Measurements from ENCODE around the gene PJA1. TPM values are rescaled to one million over a fixed set of nuclear protein-coding genes. Genes with fewer than 3 reads are reported as not detected.

The PJA1 gene
- total RNA-seq, 2 experiments from 2014 or later = 14.1 to 18.9 TPM

DNA sequence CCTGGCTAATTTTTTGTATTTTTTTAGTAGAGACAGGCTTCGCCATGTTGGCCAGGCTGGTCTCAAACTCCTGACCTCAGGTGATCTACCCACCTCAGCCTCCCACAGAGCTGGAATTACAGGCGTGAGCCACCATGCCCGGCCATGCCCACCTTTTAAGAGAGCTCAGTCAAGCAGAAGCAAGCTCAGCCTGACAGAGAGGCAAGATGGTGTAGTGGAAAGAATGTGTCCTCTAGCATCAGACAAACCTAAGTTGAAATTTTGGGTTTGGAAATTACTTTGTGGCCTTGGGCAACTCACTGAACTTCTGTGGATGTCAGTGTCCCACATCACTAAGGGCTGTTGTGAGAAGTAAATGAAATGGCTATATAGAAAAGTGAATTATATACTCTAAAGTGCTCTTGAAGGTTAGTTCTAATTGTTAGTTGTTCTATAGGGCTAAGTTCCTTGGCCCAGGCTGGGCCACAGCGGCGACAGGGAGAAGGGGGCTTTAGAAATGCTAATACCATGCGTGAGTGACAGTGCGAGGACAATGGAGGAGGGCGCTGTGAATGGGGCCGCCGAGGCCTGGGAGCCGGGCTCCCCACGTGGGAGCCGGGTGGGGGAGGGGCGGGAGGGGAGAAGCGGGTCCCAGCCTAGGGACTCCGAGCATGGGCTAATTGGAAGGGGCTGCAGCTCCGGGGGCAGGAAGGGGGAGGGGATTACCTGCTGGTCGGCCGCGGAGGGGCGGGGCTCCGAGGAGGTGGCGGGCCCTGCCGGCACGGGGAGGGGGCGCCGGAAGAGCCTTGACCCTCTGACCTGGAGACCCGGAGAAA lies 15.6 kb downstream of the PJA1 start:
- no peak for DNase-seq
- Mint-ChIP-seq H3K36me3 (ENCODE audit: low read depth) (no peaks in the 10 kb centered on the region), H3K4me3 (no peak overlapping the region), H3K9me3 (ENCODE audit: insufficient read depth) (no peaks in the 10 kb centered on the region), H3K4me1 (ENCODE audit: low read depth) (no peaks in the 10 kb centered on the region), H3K27me3 (ENCODE audit: low read depth) (no peaks in the 10 kb centered on the region), H3K27ac (no peak overlapping the region)
- CTCF ChIA-PET = no interaction called here
- POLR2A ChIA-PET = interaction anchor here (0.7 kb wide), 1 partner anchor 439 kb away, joined by 3 read pairs; no protein-coding TSS in a partner anchor
- no peak for ATAC-seq

DNA sequence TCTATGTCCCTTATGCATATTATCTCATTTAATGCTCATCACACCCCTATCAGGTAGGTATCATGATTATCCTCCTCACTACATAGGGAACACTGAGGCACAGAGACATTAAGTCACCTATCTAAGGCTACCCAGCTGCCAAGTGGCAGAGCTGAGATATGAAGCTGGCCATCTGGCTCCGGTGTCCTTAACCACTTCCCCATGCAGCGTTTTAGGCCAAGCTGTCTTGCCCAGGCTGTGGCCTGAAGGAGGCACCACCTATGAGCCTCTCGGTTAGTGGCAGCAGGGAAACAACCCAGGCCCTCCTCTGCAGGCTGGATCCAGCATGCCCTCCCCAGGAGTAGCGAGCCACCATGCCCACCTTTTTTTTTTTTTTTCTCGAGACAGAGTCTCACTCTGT lies 16.3 kb downstream of the PJA1 start:
- Mint-ChIP-seq H3K36me3 (ENCODE audit: low read depth) (no peaks in the 10 kb centered on the region), H3K4me1 (ENCODE audit: low read depth) (no peaks in the 10 kb centered on the region), H3K27ac (no peak overlapping the region), H3K4me3 (no peak overlapping the region), H3K27me3 (ENCODE audit: low read depth) (no peaks in the 10 kb centered on the region), H3K9me3 (ENCODE audit: insufficient read depth) (no peaks in the 10 kb centered on the region)
- POLR2A ChIA-PET = interaction anchor here (0.7 kb wide), 1 partner anchor 438 kb away, joined by 3 read pairs; no protein-coding TSS in a partner anchor
- no peak for ATAC-seq
- DNase-seq = no peak
- CTCF ChIA-PET = no interaction called here

DNA sequence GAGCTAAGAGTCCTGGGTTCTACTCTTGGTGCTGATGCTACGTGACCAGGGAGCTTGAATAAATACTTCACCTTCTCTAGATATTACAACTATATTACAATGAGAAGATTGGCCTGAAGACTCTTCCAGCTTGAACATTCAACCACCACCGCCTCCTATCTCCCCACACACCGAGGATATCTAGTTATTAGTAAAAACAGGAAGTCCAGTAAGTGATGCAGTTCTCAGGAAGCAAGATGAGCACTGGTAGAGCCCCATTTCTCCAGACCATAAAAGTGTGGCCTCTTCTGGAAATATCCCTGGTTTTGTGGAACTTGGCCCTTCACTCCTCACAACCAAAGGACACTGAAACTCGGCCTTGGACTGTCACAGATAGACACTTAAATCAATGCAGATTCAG lies 18.5 kb downstream of the PJA1 start:
- ChIA-PET POLR2A (interaction anchor here (0.6 to 0.7 kb wide), 2 partner anchors 65 to 458 kb away, joined by 3 read pairs; no protein-coding TSS in a partner anchor), CTCF (no interaction called here)
- H3K36me3 Mint-ChIP-seq (ENCODE audit: low read depth) = no peaks in the 10 kb centered on the region
- H3K27me3 Mint-ChIP-seq (ENCODE audit: low read depth) = no peaks in the 10 kb centered on the region
- DNase-seq (no peak), ATAC-seq (no peak)
- no peaks in the 10 kb centered on the region for H3K9me3 Mint-ChIP-seq (ENCODE audit: insufficient read depth)
- H3K4me1 Mint-ChIP-seq (ENCODE audit: low read depth) = no peaks in the 10 kb centered on the region
- H3K27ac Mint-ChIP-seq = no peak overlapping the region
- H3K4me3 Mint-ChIP-seq = no peak overlapping the region

DNA sequence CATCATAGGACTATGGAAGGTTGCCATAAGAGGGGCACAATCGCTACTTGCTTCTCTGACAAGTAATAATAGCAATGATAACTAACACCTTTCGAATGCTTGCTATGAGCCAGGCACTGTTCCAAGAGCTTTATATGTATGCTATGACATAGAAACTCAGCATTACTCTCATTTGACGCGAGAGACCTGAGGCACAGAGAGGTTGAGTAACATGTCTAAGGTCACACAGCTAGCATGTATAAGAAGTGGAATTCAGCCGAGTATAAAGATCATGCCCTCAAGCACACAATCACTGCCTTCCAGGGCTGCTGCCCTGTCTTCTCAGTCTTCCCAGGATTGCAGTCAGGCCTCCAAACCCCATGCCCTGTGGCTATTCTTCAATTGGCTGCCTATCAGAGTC lies 19.5 kb downstream of the PJA1 start:
- ChIA-PET CTCF (interaction anchor here (1.7 kb wide), 1 partner anchor 76 kb away, joined by 4 read pairs; no protein-coding TSS in a partner anchor), POLR2A (no interaction called here)
- H3K36me3 Mint-ChIP-seq (ENCODE audit: low read depth) = no peaks in the 10 kb centered on the region
- no peaks in the 10 kb centered on the region for H3K9me3 Mint-ChIP-seq (ENCODE audit: insufficient read depth)
- no peak for ATAC-seq
- DNase-seq = no peak
- H3K4me1 Mint-ChIP-seq (ENCODE audit: low read depth) = no peaks in the 10 kb centered on the region
- H3K4me3 Mint-ChIP-seq = no peak overlapping the region
- no peak overlapping the region for H3K27ac Mint-ChIP-seq
- H3K27me3 Mint-ChIP-seq (ENCODE audit: low read depth) = no peaks in the 10 kb centered on the region

DNA sequence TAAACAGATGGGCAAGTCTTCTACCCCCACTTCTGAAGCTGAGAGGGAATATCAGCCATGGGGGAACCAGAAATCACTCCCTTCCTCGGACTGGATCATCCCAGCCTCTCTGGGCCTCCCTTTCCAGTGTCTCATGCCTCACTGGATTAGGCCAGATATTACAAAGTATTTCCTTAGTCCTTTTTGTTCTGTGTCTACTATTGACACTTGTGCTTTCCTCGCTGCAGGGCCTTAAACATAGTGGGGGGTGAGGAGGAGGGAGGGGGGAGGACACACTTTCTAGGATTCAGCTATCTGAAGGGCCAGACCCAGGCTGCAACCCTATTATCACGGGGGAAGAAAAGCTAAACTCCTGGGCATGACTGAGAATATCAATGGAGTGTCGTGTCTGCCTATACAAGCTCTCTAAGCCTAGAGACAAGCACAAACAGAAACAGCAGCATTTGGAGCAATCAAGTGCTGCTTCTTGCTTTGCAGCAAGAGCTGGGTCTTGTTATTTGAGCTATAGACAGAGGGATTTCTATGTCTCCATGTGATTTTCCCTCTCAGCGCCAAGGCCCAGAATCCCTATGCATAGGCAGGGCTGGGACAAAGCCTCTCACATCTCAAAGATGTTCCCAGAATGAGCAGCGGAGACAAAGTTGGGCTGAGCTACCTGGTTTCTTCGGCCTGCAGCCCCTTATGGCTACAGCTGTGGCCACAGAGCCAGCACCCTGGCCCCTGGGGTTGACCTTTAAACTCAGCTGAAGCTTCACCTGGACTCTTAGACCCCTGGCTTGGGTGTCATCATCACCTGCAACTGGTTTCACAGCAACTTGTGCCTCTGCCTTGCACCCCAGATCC lies 20.2 kb downstream of the PJA1 start:
- ChIA-PET CTCF (interaction anchor here (1.7 kb wide), 1 partner anchor 77 kb away, joined by 4 read pairs; no protein-coding TSS in a partner anchor), POLR2A (no interaction called here)
- Mint-ChIP-seq H3K36me3 (ENCODE audit: low read depth) (no peaks in the 10 kb centered on the region), H3K9me3 (ENCODE audit: insufficient read depth) (no peaks in the 10 kb centered on the region), H3K4me3 (no peak overlapping the region), H3K27me3 (ENCODE audit: low read depth) (no peaks in the 10 kb centered on the region), H3K4me1 (ENCODE audit: low read depth) (no peaks in the 10 kb centered on the region), H3K27ac (no peak overlapping the region)
- no peak for DNase-seq
- ATAC-seq = no peak

DNA sequence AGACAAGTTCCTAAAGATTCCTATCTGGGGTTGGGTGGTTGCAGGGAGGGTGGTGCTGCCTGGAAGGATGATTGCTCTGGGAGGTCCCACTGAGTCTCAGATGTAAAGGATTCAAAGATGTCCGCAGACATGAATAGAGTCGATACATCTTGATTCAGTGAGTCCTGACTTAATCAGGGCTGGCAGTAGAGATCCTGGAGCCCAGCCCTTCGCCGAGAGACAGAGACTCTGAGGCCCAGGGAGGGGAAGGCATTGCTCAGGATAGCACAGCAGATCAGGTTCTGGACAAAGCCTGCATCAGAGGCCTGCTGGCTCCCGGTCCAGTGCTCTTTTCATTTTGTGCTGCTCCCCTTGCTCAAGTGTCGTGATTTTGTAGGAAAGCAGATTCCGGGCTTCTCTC lies 21.7 kb downstream of the PJA1 start:
- ChIA-PET POLR2A (no interaction called here), CTCF (no interaction called here)
- Mint-ChIP-seq H3K4me1 (ENCODE audit: low read depth) (no peaks in the 10 kb centered on the region), H3K4me3 (no peak overlapping the region), H3K27ac (no peak overlapping the region), H3K27me3 (ENCODE audit: low read depth) (no peaks in the 10 kb centered on the region), H3K9me3 (ENCODE audit: insufficient read depth) (no peaks in the 10 kb centered on the region), H3K36me3 (ENCODE audit: low read depth) (no peaks in the 10 kb centered on the region)
- ATAC-seq (no peak), DNase-seq (no peak)

DNA sequence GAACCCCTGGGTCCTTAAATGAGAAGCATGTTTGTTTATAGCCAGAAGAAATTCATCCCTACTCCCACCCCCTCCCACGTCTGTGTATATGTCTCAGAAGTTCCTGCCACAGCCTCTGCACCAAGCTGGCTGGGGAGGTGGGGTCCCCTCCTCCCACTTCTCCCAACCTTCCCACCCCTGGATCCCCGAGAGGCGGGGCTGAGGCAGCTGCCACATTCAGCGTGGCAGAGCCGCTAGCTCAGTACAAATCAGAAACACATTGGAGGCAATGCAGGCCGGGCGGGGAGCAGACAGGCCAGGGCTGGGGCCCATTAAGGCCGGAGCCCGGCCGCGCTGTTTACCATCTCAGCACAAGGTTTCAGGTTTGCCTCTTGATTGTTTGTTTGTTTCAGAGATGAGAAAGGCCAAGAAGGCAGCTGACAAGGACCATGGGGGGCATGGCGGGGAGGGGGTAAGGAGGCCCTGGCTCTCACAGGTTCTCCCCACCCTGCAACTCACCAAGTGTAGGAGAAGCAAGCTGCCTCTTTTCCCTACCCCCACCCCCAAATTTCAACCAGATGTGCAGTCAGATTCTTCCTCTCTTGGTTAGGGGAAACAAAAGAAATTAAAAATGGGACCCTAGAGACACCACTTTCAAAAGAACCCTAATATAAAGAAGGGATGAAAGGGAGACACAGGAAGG lies 22.3 kb downstream of the PJA1 start:
- no peak for ATAC-seq
- no peaks in the 10 kb centered on the region for H3K4me1 Mint-ChIP-seq (ENCODE audit: low read depth)

DNA sequence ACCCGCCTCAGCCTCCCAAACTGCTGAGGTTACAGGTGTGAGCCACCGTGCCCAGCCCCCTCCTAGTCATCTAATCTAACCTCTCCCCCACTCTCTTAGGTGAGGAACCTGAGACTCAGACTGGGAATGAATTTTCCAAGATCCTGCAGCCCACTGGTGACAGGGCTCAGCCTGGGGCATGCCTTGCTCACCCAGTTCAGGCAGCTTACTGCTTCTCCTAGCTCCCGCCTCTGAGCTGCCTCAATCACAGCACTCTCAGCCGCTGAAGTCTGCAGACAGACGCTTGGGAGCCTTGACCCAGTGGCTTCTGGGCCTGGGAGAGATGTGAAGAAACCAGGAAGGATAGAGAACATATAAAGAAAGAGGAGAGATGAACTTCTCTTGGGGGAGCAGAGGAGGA lies 24.4 kb downstream of the PJA1 start:
- Mint-ChIP-seq H3K27ac (no peak overlapping the region), H3K36me3 (ENCODE audit: low read depth) (no peaks in the 10 kb centered on the region), H3K9me3 (ENCODE audit: insufficient read depth) (no peaks in the 10 kb centered on the region), H3K4me1 (ENCODE audit: low read depth) (no peaks in the 10 kb centered on the region), H3K4me3 (no peak overlapping the region), H3K27me3 (ENCODE audit: low read depth) (peaks cover 3% of the 10 kb centered on the region)
- ChIA-PET CTCF (no interaction called here), POLR2A (no interaction called here)
- ATAC-seq (no peak), DNase-seq (no peak)

More for the DNA sequence above, 22.3 kb downstream of the PJA1 start:
- Mint-ChIP-seq H3K9me3 (ENCODE audit: insufficient read depth) (no peaks in the 10 kb centered on the region), H3K36me3 (ENCODE audit: low read depth) (no peaks in the 10 kb centered on the region), H3K4me3 (no peak overlapping the region), H3K27me3 (ENCODE audit: low read depth) (no peaks in the 10 kb centered on the region), H3K27ac (no peak overlapping the region)
- DNase-seq = no peak
- ChIA-PET POLR2A (no interaction called here), CTCF (no interaction called here)

DNA sequence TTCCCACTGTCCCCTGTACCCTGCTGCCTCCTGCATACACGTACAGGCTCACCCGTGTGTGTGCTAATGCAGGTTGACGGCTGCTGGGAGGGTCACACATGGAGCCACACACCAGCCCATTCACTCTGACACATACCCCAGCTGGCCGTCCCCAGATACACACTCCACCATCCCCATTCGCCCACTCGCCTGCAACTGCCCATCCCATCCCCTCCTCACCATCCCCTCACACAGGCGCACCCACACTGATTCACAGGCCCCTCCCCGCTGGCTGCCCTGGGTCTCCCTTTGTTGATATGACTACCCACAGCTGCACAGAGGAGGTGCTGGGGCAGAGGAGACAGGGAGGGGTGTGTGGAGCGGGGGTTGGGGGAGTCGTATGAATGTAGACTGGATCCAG lies 25.7 kb downstream of the PJA1 start:
- Mint-ChIP-seq H3K4me3 (no peak overlapping the region), H3K27me3 (ENCODE audit: low read depth) (peaks cover 6% of the 10 kb centered on the region), H3K36me3 (ENCODE audit: low read depth) (no peaks in the 10 kb centered on the region), H3K4me1 (ENCODE audit: low read depth) (no peaks in the 10 kb centered on the region), H3K27ac (no peak overlapping the region), H3K9me3 (ENCODE audit: insufficient read depth) (no peaks in the 10 kb centered on the region)
- ATAC-seq = no peak
- DNase-seq = no peak
- POLR2A ChIA-PET = no interaction called here
- CTCF ChIA-PET = no interaction called here

DNA sequence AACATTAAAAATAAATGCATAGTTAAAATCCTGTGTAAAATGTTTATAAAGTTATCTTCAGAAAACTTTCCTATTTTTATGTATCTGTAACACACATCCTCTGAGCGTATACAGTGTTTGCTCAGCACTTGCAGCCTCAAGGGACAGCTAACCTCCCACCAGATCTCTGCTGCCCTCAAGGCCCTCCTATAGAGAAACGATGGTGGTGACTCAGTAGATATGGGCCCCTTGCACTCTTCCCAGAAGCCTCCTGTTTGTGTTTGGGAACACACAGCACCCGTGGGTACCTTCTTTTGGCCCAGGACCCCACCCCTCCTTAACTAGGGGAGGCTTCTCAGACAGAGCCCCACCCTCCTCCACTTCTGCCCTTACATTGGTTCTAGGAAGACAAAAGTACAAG lies 26.7 kb downstream of the PJA1 start:
- DNase-seq (no peak), ATAC-seq (no peak)
- Mint-ChIP-seq H3K36me3 (ENCODE audit: low read depth) (no peaks in the 10 kb centered on the region), H3K4me3 (no peak overlapping the region), H3K9me3 (ENCODE audit: insufficient read depth) (no peaks in the 10 kb centered on the region), H3K27me3 (ENCODE audit: low read depth) (peaks cover 9% of the 10 kb centered on the region), H3K4me1 (ENCODE audit: low read depth) (no peaks in the 10 kb centered on the region), H3K27ac (no peak overlapping the region)
- ChIA-PET POLR2A (no interaction called here), CTCF (no interaction called here)

DNA sequence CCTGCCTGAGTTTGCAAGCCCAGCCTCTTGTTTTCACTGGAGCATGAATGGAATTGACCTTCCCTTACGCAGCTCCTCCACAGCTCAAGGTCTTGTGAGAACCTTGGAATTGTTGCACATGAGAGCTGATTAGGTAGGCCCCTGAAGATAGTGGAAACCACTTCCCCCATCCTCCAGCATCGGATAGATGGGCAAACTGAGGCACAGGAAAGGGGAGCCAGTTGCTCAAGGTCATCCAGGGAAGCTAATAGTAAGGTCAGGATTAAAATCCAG lies 27.2 kb downstream of the PJA1 start:
- POLR2A ChIA-PET = no interaction called here
- ATAC-seq = no peak

More for the DNA sequence above, 27.2 kb downstream of the PJA1 start:
- peaks cover 13% of the 10 kb centered on the region for H3K27me3 Mint-ChIP-seq (ENCODE audit: low read depth)
- DNase-seq = no peak
- no peak overlapping the region for H3K27ac Mint-ChIP-seq
- no peaks in the 10 kb centered on the region for H3K9me3 Mint-ChIP-seq (ENCODE audit: insufficient read depth)
- no peaks in the 10 kb centered on the region for H3K4me1 Mint-ChIP-seq (ENCODE audit: low read depth)
- CTCF ChIA-PET = no interaction called here
- no peak overlapping the region for H3K4me3 Mint-ChIP-seq
- no peaks in the 10 kb centered on the region for H3K36me3 Mint-ChIP-seq (ENCODE audit: low read depth)

All from activated CD8-positive, alpha-beta T cell treated with anti-CD3 and anti-CD28 coated beads, Interleukin-2, amount 10 ng/mL, durations not matched to agents 7 days and 5 days (primary cell).